Midbrain (tissue), 1 donor: ENCODE results near the gene NRXN3.

Experiments
- DNase-seq: peaks from one replicate; lab custom pipeline; 2025; lab: John Stamatoyannopoulos, UW

NRXN3 gene

DNA sequence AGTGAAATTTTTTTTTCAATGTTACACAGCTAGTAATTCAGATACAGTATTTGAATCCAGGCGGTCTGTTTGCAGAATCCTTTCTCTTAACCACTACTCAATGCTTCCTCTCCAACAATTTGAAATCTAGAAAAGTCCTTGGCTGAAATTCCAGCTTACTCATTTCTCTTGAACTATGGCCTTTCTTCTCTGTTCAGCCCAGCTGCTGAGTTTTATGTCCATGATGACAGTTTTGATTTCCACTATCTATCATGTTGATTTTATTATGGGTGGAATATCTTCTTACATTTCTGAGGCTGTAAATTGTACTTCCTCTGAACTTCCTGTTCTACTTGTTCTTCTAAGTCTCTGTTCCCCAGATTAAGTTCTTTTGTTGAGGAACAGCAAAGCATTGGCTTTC, 1725.8 kb downstream of the NRXN3 start:
- no peak for DNase-seq

DNA sequence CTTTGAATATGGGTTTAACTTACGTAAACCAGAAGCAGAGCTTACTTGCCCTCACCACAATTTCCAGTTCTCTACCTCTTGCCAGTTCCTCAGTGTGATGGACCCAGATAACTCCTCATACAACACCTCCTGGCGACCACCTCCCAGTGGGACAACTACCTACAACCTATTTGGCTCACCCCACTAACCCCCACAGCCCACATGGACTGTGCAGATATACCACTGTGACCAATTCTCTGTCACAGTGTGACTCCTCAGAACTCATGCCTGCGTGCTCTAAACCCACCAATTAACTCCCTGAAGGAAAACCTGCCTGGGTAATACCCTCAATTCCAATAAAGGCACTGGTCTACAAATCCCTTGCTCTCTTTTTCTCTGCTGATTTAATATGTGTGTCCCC, 1729.4 kb downstream of the NRXN3 start:
- DNase-seq, result no peak

DNA sequence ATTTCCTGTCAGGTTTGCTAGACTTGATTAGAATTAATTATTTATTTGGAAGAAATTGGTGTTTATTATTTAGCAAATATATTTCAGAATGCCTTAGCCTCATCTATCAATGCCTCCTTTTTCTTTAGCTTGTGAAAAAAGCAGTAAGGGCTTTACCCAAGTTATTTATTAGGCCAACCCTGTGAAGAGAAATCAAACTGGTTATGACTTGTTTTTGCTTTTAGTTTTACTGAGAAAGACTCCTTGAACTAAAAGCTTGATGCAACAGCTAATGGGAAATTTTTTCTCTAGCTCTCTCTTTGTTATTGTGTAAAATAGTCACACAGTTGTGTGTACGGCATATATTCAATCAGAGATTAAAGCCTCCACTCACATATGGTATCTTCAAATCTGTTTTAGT, 1734.3 kb downstream of the NRXN3 start:
- DNase-seq, result no peak

DNA sequence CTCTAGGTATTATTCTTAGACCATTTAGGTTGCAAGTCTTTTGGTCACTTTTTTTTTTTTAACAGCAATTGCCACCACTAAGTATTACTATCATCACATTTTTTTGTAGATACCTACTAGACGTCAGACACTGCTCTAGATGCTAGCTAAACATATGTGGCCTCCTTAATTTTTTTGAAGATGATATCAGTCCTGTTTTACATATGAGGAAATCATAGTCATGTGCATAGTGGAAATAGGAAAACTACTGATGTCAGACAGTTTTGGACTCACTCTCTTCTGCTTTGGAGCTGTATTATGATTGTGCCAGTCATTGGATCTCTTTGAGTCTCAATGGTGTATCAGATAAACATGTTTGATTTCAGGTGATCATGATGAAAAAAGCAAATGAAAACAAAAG, 1736.8 kb downstream of the NRXN3 start:
- no peak for DNase-seq

DNA sequence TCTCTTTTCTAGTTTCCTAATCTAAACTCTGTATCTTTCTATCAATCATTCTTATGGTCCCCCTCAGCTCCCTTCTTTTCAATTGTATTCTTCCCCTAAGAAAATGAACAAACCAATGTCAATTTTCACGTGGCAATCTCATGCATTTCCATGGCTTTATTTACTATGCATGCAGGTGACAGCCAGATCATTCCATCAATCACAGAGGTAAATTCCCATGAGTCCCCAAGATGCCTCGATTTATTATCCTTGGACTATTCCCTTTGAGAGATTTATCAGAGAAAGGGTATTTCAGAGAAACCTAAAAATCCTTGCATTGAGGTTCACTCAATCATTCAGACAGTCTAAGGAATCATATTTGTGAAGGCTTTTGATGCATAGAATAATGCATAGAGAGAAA, 1739.9 kb downstream of the NRXN3 start:
- DNase-seq, result no peak

DNA sequence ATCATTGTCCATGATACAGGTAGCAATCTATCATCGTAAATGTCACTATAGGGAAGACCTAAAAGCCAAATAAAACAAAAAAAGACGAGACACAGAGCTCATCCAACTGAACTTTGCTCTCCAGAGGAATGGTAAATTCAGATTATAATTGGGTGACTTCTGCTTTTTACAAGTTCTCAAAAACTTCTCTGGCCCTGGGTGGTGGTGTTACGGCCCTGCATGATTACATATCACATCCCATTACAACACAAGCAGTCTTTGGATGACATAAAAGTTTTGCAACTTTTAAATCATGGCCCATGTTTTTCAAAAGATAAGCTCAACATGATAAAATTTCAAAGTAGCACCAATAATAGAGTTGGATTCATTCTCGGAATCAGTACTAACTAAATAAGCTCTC, 1741.6 kb downstream of the NRXN3 start:
- DNase-seq, result no peak

DNA sequence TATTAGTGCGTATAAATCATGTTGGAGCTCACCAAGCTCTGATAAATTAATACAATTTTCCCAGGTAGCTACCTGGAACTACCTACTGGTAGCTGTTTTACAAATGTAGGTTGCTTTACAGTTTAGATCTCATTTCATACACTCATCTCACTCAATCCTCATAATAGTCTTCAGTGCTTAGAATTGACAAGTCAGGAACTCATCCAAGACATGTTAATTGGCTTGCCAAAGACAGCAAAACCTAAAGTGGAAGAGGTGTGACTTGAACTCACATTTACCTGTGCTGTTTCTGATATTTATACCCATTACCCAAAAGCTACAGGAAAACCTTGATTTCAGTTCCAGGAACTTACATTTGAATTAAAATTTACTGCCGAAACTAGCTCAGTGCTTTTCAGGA, 1744.4 kb downstream of the NRXN3 start:
- DNase-seq, result no peak

DNA sequence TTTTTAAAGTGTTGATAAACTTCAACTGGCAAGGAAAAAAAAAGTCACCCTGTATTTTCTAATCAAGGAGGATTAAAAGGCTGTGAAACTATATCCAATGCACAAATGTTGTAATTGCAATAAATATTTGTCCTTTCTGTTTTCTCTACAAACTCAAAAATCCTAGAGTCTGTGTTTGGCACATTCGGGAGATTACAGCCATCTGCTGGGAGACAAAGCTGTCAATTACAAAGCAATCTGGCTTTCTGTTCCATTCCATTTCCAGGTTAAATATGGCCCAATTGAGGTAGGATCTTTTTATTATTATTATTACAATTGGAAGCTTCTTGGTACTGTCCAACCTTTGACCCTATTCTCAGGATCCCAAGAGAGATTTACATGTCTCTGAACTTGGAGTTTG, 1745.2 kb downstream of the NRXN3 start:
- DNase-seq, result peak; percentile 1

DNA sequence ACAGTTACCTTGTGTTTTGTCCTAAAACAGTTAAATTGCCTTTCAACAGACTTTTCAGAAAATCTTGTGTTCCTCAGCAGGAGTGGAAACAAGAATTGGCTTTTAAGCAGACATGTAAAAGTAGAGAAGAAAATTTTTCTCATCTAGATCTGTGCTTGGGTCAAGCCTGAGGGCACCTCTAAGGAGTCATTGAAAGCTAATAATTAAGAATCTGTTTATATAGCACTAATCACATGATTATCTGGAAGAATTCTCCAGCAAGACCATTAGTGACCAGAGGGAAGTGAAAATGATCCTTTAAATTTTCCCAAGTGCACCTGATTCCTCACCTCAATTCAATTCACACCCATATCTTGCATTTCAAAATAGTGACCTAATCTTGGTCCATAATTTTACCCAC, 1746.1 kb downstream of the NRXN3 start:
- no peak for DNase-seq

DNA sequence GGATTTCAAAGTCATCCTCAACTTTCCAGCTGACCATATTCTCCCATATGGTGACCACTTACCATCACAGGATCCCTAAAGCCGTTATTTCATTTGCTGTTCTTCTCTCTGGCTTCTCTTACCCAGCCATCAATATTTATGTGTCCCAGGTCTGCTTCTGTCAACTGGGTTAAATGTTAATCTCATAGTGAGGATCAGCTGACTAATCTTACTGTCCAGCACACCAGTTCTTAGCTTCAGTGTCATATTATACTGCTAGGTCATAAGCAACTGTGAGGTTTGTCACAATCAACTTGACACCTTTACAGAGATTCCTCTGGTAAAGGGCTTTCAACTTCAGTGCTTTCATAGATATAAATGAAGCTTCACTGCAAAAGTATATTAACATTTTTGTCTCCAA, 1746.7 kb downstream of the NRXN3 start:
- no peak for DNase-seq
